ENCODE data around the gene SLX9.

- TF ChIP-seq CTCF (IDR thresholded peaks at IDR 0.05; ENCODE audit: low read length) (no peak), EZH2 (IDR thresholded peaks at IDR 0.05; ENCODE audit: borderline replicate concordance, low read length) (no peak)
Observed at GRCh38 chr21:44894687-44895302, 45.0 kb upstream of the SLX9 start.
